ENCODE results near the gene CPVL. TPM values are rescaled to one million over a fixed set of nuclear protein-coding genes. Genes with fewer than 3 reads are reported as not detected.

The CPVL gene
- total RNA-seq, 2 donors from 2014 or later = 4.7 to 48.3 TPM

GRCh38 chr7:29132980-29133379 is 13.4 kb downstream of the CPVL start:
- WGBS = 85% methylated on average over 3 of the region's 3 CpGs
- Histone ChIP-seq H3K36me3 (no peaks in the 10 kb centered on the region), H3K27me3 (replicated peaks; ENCODE audit: insufficient read depth) (no peaks in the 10 kb centered on the region)

DNA sequence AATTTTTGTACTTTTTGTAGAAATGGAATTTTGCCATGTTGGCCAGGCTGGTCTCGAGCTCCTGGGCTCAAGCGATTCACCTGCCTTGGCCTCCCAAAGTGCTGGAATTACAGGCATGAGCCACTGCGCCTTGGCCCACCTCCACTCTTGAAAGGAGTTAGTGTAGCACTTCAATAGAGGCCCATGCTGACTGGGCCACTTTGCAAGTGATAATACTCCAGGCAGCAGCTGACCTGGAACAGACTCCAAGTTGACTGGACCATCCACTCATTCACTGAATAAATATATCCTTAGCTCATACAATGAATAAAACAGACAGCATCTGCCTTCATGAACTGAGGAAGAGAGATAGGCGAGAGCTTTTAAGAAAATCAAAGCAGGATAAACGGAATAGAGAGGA is 14.7 kb downstream of the CPVL start:
- no peak for DNase-seq (ENCODE audit: low spot score)
- no peak for TF ChIP-seq POLR2AphosphoS5 (IDR thresholded peaks at IDR 0.05)
- Histone ChIP-seq H3K27me3 (replicated peaks; ENCODE audit: insufficient read depth) (no peaks in the 10 kb centered on the region), H3K4me3 (no peak overlapping the region), H3K36me3 (no peaks in the 10 kb centered on the region), H3K27ac (no peak overlapping the region), H3K4me1 (replicated peaks) (no peaks in the 10 kb centered on the region), H3K9me3 (no peaks in the 10 kb centered on the region)
- 95% methylated on average over 5 of the region's 5 CpGs for WGBS
- intact Hi-C loops (cut with DNase I) = no loop called here

More at GRCh38 chr7:29132980-29133379, 13.4 kb downstream of the CPVL start:
- DNase-seq (ENCODE audit: low spot score) = no peak
- H3K4me1 ChIP-seq (replicated peaks) = no peaks in the 10 kb centered on the region
- no peak overlapping the region for H3K4me3 ChIP-seq
- no peaks in the 10 kb centered on the region for H3K9me3 ChIP-seq
- TF ChIP-seq POLR2A (IDR thresholded peaks at IDR 0.05) (no peak), POLR2AphosphoS5 (IDR thresholded peaks at IDR 0.05) (no peak)
- TF ChIP-seq, protein P1, sequence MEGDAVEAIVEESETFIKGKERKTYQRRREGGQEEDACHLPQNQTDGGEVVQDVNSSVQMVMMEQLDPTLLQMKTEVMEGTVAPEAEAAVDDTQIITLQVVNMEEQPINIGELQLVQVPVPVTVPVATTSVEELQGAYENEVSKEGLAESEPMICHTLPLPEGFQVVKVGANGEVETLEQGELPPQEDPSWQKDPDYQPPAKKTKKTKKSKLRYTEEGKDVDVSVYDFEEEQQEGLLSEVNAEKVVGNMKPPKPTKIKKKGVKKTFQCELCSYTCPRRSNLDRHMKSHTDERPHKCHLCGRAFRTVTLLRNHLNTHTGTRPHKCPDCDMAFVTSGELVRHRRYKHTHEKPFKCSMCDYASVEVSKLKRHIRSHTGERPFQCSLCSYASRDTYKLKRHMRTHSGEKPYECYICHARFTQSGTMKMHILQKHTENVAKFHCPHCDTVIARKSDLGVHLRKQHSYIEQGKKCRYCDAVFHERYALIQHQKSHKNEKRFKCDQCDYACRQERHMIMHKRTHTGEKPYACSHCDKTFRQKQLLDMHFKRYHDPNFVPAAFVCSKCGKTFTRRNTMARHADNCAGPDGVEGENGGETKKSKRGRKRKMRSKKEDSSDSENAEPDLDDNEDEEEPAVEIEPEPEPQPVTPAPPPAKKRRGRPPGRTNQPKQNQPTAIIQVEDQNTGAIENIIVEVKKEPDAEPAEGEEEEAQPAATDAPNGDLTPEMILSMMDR (IDR thresholded peaks at IDR 0.05) = no peak
- intact Hi-C loops (cut with DNase I) = no loop called here
- no peak overlapping the region for H3K27ac ChIP-seq

DNA sequence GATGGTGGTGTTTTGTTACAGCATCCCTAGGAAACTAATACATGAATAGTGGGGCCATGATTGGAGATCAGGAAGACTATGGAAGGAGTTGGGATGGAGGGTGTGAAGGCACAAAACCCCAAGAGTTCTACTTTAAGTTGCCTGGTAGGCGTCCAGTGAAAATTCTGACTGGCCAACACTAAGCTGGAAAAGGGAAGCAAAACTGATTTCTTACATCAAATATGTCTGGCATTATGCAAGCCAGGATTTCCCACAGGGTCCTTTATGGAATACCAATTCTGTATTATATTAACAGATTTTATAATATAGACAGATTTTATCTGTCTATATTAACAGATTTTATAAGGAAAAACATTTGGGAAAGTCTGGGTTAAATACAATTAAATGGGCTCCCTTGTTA is 16.2 kb downstream of the CPVL start:
- no peaks in the 10 kb centered on the region for H3K9me3 ChIP-seq
- H3K27ac ChIP-seq = no peak overlapping the region
- intact Hi-C loops (cut with DNase I) = no loop called here
- H3K4me3 ChIP-seq = no peak overlapping the region
- 92% methylated on average over 1 of the region's 1 CpG for WGBS
- H3K36me3 ChIP-seq = no peaks in the 10 kb centered on the region
- no peaks in the 10 kb centered on the region for H3K4me1 ChIP-seq (replicated peaks)
- no peaks in the 10 kb centered on the region for H3K27me3 ChIP-seq (replicated peaks; ENCODE audit: insufficient read depth)
- no peak for DNase-seq (ENCODE audit: low spot score)
- TF ChIP-seq POLR2AphosphoS5 (IDR thresholded peaks at IDR 0.05) = no peak
- no peak for TF ChIP-seq POLR2A (IDR thresholded peaks at IDR 0.05)
- TF ChIP-seq, protein P1 (IDR thresholded peaks at IDR 0.05) = no peak

DNA sequence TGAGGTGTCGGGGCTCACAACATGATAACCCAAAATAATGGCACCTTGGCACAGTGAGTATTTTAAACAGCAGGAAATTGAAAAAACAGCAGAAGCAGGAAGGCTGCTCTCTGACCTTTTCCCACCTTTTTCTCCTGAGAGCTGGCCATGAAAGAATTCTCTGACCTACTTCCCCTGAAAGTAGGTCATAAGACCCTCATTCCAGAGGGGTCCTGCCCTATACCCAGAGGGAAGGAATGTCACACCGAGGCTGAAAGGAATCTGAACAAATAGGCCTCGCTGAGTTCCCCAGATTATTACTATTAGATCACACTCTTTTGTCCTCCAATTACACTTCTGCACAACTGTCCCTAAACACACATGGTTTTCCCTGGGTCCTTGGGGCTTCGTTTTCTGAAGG is 18.8 kb downstream of the CPVL start:
- H3K27me3 ChIP-seq (replicated peaks; ENCODE audit: insufficient read depth) = no peaks in the 10 kb centered on the region
- no peak overlapping the region for H3K27ac ChIP-seq
- no peaks in the 10 kb centered on the region for H3K36me3 ChIP-seq
- H3K4me3 ChIP-seq = no peak overlapping the region
- H3K9me3 ChIP-seq = no peaks in the 10 kb centered on the region
- intact Hi-C loops (cut with DNase I) = no loop called here
- DNase-seq (ENCODE audit: low spot score) = no peak
- TF ChIP-seq, protein P1 (IDR thresholded peaks at IDR 0.05) = no peak
- TF ChIP-seq POLR2A (IDR thresholded peaks at IDR 0.05) (no peak), POLR2AphosphoS5 (IDR thresholded peaks at IDR 0.05) (no peak)
- WGBS = 67% methylated on average over 4 of the region's 4 CpGs
- no peaks in the 10 kb centered on the region for H3K4me1 ChIP-seq (replicated peaks)

- no peak overlapping the region for H3K27ac ChIP-seq
- no peaks in the 10 kb centered on the region for H3K36me3 ChIP-seq
- DNase-seq (ENCODE audit: low spot score) = no peak
- H3K4me3 ChIP-seq = no peak overlapping the region
- no peaks in the 10 kb centered on the region for H3K4me1 ChIP-seq (replicated peaks)
- TF ChIP-seq POLR2A (IDR thresholded peaks at IDR 0.05) = no peak
- TF ChIP-seq, protein P1 (IDR thresholded peaks at IDR 0.05) = no peak
- no peak for TF ChIP-seq POLR2AphosphoS5 (IDR thresholded peaks at IDR 0.05)
- intact Hi-C loops (cut with DNase I) = no loop called here
- H3K27me3 ChIP-seq (replicated peaks; ENCODE audit: insufficient read depth) = no peaks in the 10 kb centered on the region
- WGBS = 88% methylated on average over 3 of the region's 3 CpGs
- H3K9me3 ChIP-seq = no peaks in the 10 kb centered on the region
Measured at GRCh38 chr7:29126804-29127203, 19.5 kb downstream of the CPVL start.

All from prostate gland (tissue), 2 donors.